Measurements from ENCODE around the gene RPTN. TPM values are rescaled to one million over a fixed set of nuclear protein-coding genes. Genes with fewer than 3 reads are reported as not detected.
"Not testable (repeated sequence)": the region's sequence is repeated elsewhere in the genome, so short reads cannot be mapped to it uniquely, and the experiment has no call there.

The RPTN gene
- polyA plus RNA-seq, 1 of the 3 experiments (the other 2 are of a cell fraction), result not detected

- TF ChIP-seq PBX3 (IDR thresholded peaks at IDR 0.05), result no peak
- TF ChIP-seq ZBTB33 (IDR thresholded peaks at IDR 0.05; ENCODE audit: borderline replicate concordance, low read depth), result no peak
- no peak for TF ChIP-seq TCF12 (IDR thresholded peaks at IDR 0.05)
- TF ChIP-seq FOXJ3 (CRISPR knock-in tag; IDR thresholded peaks at IDR 0.05), result no peak
- TF ChIP-seq IRF3 (IDR thresholded peaks at IDR 0.05; ENCODE audit: low read depth, low read length), result no peak
Measured at GRCh38 chr1:152145769-152146168, 13.3 kb downstream of the RPTN start (continued).

- H3K4me3 ChIP-seq (ENCODE audit: low read depth in 2 of 2, low read length in 1 of 2); DNase-seq; H3K79me2 ChIP-seq (ENCODE audit: insufficient read depth); H3F3A ChIP-seq (replicated peaks; ENCODE audit: insufficient read depth); H2AFZ ChIP-seq (ENCODE audit: low read depth); H3K9me3 ChIP-seq; H3K36me3 ChIP-seq (replicated peaks in 1 of 2; ENCODE audit: control insufficient read depth in 1 of 2, insufficient read depth in 2 of 2, low read length in 1 of 2); H3K27me3 ChIP-seq (ENCODE audit: insufficient read depth); H3K27ac ChIP-seq (ENCODE audit: low read depth in 2 of 2, low read length in 1 of 2); H3K4me2 ChIP-seq; H3K9ac ChIP-seq; CTCF ChIA-PET; H3K9me2 ChIP-seq; H4K20me1 ChIP-seq (ENCODE audit: insufficient read depth); H3K4me1 ChIP-seq (ENCODE audit: control insufficient read depth in 1 of 2, insufficient read depth in 2 of 2, low read depth in 1 of 2, low read length in 1 of 2); POLR2A ChIA-PET: not testable (repeated sequence)
- WGBS (ENCODE audit: low lambda C conversion rate), result 5% methylated on average over 4 of the region's 25 CpGs
Measured at GRCh38 chr1:152144674-152145183, 14.3 kb downstream of the RPTN start.

- Histone ChIP-seq H3K36me3 (replicated peaks in 1 of 2; ENCODE audit: control insufficient read depth in 1 of 2, insufficient read depth in 2 of 2, low read length in 1 of 2) (no peaks in the 10 kb centered on the region), H3F3A (replicated peaks; ENCODE audit: insufficient read depth) (no peaks in the 10 kb centered on the region), H3K79me2 (ENCODE audit: insufficient read depth) (no peaks in the 10 kb centered on the region), H2AFZ (ENCODE audit: low read depth) (no peak overlapping the region), H3K4me1 (ENCODE audit: control insufficient read depth in 1 of 2, insufficient read depth in 2 of 2, low read depth in 1 of 2, low read length in 1 of 2) (peaks cover 0 to 9% of the 10 kb centered on the region in 2 experiments; a peak in 1 of 4 replicates), H4K20me1 (ENCODE audit: insufficient read depth) (no peaks in the 10 kb centered on the region), H3K27ac (ENCODE audit: low read depth in 2 of 2, low read length in 1 of 2) (no peak overlapping the region), H3K4me3 (ENCODE audit: low read depth in 2 of 2, low read length in 1 of 2) (no peak overlapping the region), H3K4me2 (peak overlapping the region; percentile 30; the same call in 1 of the 2 replicates), H3K9ac (no peak overlapping the region), H3K27me3 (ENCODE audit: insufficient read depth) (no peaks in the 10 kb centered on the region), H3K9me2 (no peaks in the 10 kb centered on the region), H3K9me3 (no peaks in the 10 kb centered on the region)
- no peak for DNase-seq
- WGBS (ENCODE audit: low lambda C conversion rate), result 5% methylated on average over 2 of the region's 2 CpGs
- POLR2A ChIA-PET, result no interaction called here
- CTCF ChIA-PET, result no interaction called here
- TF ChIP-seq CHD2 (IDR thresholded peaks at IDR 0.05; ENCODE audit: low read length, partially characterized antibody), result no peak
- TF ChIP-seq RFX5 (IDR thresholded peaks at IDR 0.05; ENCODE audit: low read length), result no peak
- no peak for TF ChIP-seq JUND (IDR thresholded peaks at IDR 0.05)
- no peak for TF ChIP-seq REST (IDR thresholded peaks at IDR 0.05; ENCODE audit: low read depth, low read length)
- TF ChIP-seq IRF3 (IDR thresholded peaks at IDR 0.05; ENCODE audit: low read depth, low read length), result no peak
- no peak for TF ChIP-seq POLR2AphosphoS5 (IDR thresholded peaks at IDR 0.05; ENCODE audit: low read depth, low read length)
- no peak for TF ChIP-seq USF1 (IDR thresholded peaks at IDR 0.05; ENCODE audit: borderline replicate concordance, low read depth)
- TF ChIP-seq EZH2phosphoT487 (IDR thresholded peaks at IDR 0.05; ENCODE audit: borderline replicate concordance, low read depth), result no peak
Measured at GRCh38 chr1:152143150-152143887, 15.7 kb downstream of the RPTN start.

Data from SK-N-SH (cell line).